Measurements from ENCODE around the gene CELA3B.

Gene CELA3B

GRCh38 chr1:21932127-21932526 is 44.7 kb upstream of the CELA3B start:
- Histone ChIP-seq H3K36me3 (no peaks in the 10 kb centered on the region; the same call in 1 of the 2 replicates), H3K27me3 (ENCODE audit: insufficient read depth, low read depth, severe bottlenecking) (no peaks in the 10 kb centered on the region), H3K9me3 (ENCODE audit: severe bottlenecking) (no peaks in the 10 kb centered on the region), H3K27ac (no peak overlapping the region), H3K4me3 (ENCODE audit: low read depth, low read length) (no peak overlapping the region)
- TF ChIP-seq, protein P1, sequence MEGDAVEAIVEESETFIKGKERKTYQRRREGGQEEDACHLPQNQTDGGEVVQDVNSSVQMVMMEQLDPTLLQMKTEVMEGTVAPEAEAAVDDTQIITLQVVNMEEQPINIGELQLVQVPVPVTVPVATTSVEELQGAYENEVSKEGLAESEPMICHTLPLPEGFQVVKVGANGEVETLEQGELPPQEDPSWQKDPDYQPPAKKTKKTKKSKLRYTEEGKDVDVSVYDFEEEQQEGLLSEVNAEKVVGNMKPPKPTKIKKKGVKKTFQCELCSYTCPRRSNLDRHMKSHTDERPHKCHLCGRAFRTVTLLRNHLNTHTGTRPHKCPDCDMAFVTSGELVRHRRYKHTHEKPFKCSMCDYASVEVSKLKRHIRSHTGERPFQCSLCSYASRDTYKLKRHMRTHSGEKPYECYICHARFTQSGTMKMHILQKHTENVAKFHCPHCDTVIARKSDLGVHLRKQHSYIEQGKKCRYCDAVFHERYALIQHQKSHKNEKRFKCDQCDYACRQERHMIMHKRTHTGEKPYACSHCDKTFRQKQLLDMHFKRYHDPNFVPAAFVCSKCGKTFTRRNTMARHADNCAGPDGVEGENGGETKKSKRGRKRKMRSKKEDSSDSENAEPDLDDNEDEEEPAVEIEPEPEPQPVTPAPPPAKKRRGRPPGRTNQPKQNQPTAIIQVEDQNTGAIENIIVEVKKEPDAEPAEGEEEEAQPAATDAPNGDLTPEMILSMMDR (IDR thresholded peaks at IDR 0.05; ENCODE audit: low read depth, low read length), result no peak
- DNase-seq, result no peak

DNA sequence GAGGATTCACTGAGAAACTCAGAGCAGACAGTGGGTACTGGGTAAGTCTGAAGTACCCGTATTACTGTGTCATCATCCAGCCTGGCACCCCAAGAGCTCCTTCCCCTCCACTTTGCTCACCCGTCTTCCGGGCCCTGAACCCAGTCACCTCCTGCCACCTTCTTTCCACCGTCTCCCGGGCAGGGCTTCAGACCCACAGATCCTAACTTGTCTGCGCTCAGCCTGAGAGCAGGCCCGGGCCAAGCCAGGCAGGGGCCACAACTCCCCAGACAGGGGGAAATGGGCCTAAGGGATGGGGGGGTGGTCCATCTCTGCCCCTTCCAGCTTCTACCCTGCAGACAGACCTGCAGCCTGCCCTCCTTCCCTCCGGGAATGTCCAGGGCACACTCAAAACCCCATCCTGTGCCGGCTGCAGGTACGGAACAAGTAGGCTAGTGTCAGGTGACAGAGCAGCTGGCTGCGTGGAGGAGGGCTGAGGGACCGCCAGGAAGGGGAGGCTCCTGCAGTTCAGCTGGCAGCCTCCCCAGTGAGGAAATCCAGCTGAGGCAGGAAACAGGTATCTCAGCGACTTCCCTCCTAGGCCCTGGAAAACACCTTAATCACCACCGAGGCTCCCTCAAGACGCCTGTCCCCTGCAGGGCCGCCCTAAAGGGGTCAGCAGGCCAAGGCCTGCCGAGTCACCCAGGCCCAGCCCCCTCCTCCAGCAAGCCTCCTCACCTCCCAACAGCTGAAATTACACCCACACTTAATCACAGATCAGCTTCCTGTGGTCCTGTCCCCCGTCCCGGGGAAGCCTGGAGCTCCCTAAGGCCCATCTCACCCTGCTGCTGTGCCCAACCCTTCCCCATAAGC is 43.2 kb upstream of the CELA3B start:
- Histone ChIP-seq H3K4me3 (ENCODE audit: low read depth, low read length) (no peak overlapping the region), H3K27ac (peak overlapping the region; percentile 53), H3K36me3 (no peaks in the 10 kb centered on the region), H3K9me3 (ENCODE audit: severe bottlenecking) (no peaks in the 10 kb centered on the region), H3K27me3 (ENCODE audit: insufficient read depth, low read depth, severe bottlenecking) (no peaks in the 10 kb centered on the region)
- TF ChIP-seq, protein P1 (IDR thresholded peaks at IDR 0.05; ENCODE audit: low read depth, low read length), result no peak
- DNase-seq, result peak; percentile 48

DNA sequence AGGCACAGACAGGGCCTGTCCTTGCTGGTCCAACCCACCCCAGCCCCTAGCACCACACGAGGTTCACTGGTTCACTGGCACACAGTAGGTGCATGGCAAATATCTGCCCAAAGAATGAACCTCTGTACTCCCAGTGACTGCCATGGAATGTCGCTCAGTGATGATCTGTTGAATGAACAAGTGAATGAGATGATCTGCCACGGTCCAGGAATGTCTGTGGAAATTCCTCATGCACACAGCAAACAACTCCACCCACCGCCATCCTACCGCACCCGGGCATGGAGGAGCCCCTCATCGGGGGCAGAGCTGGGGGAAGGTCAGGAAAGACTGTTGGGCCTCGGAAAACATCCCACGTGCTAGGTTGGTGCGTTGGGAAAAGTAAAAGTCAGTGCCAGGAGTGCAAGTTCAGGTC is 41.4 kb upstream of the CELA3B start:
- DNase-seq, result no peak
- Histone ChIP-seq H3K4me3 (ENCODE audit: low read depth, low read length) (no peak overlapping the region), H3K36me3 (no peaks in the 10 kb centered on the region), H3K9me3 (ENCODE audit: severe bottlenecking) (no peaks in the 10 kb centered on the region), H3K27me3 (ENCODE audit: insufficient read depth, low read depth, severe bottlenecking) (no peaks in the 10 kb centered on the region), H3K27ac (no peak overlapping the region)
- TF ChIP-seq, protein P1 (IDR thresholded peaks at IDR 0.05; ENCODE audit: low read depth, low read length), result no peak

DNA sequence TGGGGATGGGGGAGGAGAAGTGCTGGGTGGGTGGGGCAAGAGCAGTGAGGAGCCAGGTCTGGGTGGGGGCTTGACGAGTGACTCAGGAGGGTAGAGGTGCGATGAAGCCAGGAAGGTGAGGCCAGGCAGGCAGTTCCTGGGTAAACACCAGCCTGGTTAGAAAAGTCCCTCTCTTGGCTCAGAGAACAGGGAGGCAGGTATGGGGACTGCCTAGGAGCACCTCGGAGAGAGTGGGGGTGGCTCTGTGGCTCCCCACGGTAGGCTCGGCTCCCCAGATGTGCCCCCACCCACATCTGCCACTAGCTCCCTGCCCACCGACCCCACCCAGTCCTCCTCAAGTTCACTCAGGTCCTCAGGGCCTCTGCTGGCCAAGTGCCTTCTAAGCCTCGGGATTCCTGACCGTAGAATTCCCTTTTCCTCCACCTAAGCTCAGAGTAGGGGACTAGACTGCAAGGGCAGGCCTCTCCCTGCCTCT is 40.9 kb upstream of the CELA3B start:
- no peak overlapping the region for H3K27ac ChIP-seq
- H3K4me3 ChIP-seq (ENCODE audit: low read depth, low read length), result peak overlapping the region; percentile 63
- DNase-seq, result no peak
- no peaks in the 10 kb centered on the region for H3K9me3 ChIP-seq (ENCODE audit: severe bottlenecking)
- no peaks in the 10 kb centered on the region for H3K27me3 ChIP-seq (ENCODE audit: insufficient read depth, low read depth, severe bottlenecking)
- TF ChIP-seq, protein P1 (IDR thresholded peaks at IDR 0.05; ENCODE audit: low read depth, low read length), result no peak
- no peaks in the 10 kb centered on the region for H3K36me3 ChIP-seq

GRCh38 chr1:21936366-21937031 is 40.3 kb upstream of the CELA3B start:
- DNase-seq, result peak; percentile 25
- TF ChIP-seq, protein P1 (IDR thresholded peaks at IDR 0.05; ENCODE audit: low read depth, low read length), result no peak
- Histone ChIP-seq H3K27ac (peak overlapping the region; percentile 58; the same call in 1 of the 2 replicates), H3K9me3 (ENCODE audit: severe bottlenecking) (no peaks in the 10 kb centered on the region), H3K4me3 (ENCODE audit: low read depth, low read length) (peak overlapping the region; percentile 63), H3K36me3 (no peaks in the 10 kb centered on the region), H3K27me3 (ENCODE audit: insufficient read depth, low read depth, severe bottlenecking) (no peaks in the 10 kb centered on the region)
